ENCODE results near the gene KLHL8.

Gene KLHL8

GRCh38 chr4:87118826-87119225 is 101.6 kb downstream of the KLHL8 start:
- TF ChIP-seq, protein P1, sequence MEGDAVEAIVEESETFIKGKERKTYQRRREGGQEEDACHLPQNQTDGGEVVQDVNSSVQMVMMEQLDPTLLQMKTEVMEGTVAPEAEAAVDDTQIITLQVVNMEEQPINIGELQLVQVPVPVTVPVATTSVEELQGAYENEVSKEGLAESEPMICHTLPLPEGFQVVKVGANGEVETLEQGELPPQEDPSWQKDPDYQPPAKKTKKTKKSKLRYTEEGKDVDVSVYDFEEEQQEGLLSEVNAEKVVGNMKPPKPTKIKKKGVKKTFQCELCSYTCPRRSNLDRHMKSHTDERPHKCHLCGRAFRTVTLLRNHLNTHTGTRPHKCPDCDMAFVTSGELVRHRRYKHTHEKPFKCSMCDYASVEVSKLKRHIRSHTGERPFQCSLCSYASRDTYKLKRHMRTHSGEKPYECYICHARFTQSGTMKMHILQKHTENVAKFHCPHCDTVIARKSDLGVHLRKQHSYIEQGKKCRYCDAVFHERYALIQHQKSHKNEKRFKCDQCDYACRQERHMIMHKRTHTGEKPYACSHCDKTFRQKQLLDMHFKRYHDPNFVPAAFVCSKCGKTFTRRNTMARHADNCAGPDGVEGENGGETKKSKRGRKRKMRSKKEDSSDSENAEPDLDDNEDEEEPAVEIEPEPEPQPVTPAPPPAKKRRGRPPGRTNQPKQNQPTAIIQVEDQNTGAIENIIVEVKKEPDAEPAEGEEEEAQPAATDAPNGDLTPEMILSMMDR (IDR thresholded peaks at IDR 0.05; ENCODE audit: insufficient read depth, low read depth, low read length, missing control alignments): no peak
- DNase-seq (ENCODE audit: low read depth): peak; percentile 18
- H3K4me3 ChIP-seq (ENCODE audit: low read length): no peak overlapping the region

GRCh38 chr4:87118421-87118820 is 102.0 kb downstream of the KLHL8 start:
- H3K4me3 ChIP-seq (ENCODE audit: low read length): no peak overlapping the region
- DNase-seq (ENCODE audit: low read depth): no peak
- TF ChIP-seq, protein P1 (IDR thresholded peaks at IDR 0.05; ENCODE audit: insufficient read depth, low read depth, low read length, missing control alignments): no peak

GRCh38 chr4:87117732-87118075 is 102.7 kb downstream of the KLHL8 start:
- H3K4me3 ChIP-seq (ENCODE audit: low read length): no peak overlapping the region
- no peak for DNase-seq (ENCODE audit: low read depth)
- TF ChIP-seq, protein P1 (IDR thresholded peaks at IDR 0.05; ENCODE audit: insufficient read depth, low read depth, low read length, missing control alignments): no peak

- DNase-seq (ENCODE audit: low read depth): no peak
- TF ChIP-seq, protein P1 (IDR thresholded peaks at IDR 0.05; ENCODE audit: insufficient read depth, low read depth, low read length, missing control alignments): no peak
- H3K4me3 ChIP-seq (ENCODE audit: low read length): no peak overlapping the region
These were observed 103.2 kb downstream of the KLHL8 start for GRCh38 chr4:87117051-87117731.

- no peak for DNase-seq (ENCODE audit: low read depth)
- no peak overlapping the region for H3K4me3 ChIP-seq (ENCODE audit: low read length)
- TF ChIP-seq, protein P1 (IDR thresholded peaks at IDR 0.05; ENCODE audit: insufficient read depth, low read depth, low read length, missing control alignments): no peak
These were observed 104.2 kb downstream of the KLHL8 start for GRCh38 chr4:87116231-87116630.

- DNase-seq (ENCODE audit: low read depth): no peak
- TF ChIP-seq, protein P1 (IDR thresholded peaks at IDR 0.05; ENCODE audit: insufficient read depth, low read depth, low read length, missing control alignments): no peak
- H3K4me3 ChIP-seq (ENCODE audit: low read length): no peak overlapping the region
These were observed 106.0 kb downstream of the KLHL8 start for GRCh38 chr4:87114245-87115062.
